GM12874 (cell line): ENCODE measurements around the gene CPSF3.

ENCODE experiments used
- CTCF ChIP-seq: IDR thresholded peaks from 2 replicates; pipeline ENCODE4 v1.5.1; 2011; ENCODE audit warnings: low read depth, mild to moderate bottlenecking, control low read depth, low read length, moderate library complexity; ENCODE audit not compliant: insufficient read depth

Gene CPSF3

DNA sequence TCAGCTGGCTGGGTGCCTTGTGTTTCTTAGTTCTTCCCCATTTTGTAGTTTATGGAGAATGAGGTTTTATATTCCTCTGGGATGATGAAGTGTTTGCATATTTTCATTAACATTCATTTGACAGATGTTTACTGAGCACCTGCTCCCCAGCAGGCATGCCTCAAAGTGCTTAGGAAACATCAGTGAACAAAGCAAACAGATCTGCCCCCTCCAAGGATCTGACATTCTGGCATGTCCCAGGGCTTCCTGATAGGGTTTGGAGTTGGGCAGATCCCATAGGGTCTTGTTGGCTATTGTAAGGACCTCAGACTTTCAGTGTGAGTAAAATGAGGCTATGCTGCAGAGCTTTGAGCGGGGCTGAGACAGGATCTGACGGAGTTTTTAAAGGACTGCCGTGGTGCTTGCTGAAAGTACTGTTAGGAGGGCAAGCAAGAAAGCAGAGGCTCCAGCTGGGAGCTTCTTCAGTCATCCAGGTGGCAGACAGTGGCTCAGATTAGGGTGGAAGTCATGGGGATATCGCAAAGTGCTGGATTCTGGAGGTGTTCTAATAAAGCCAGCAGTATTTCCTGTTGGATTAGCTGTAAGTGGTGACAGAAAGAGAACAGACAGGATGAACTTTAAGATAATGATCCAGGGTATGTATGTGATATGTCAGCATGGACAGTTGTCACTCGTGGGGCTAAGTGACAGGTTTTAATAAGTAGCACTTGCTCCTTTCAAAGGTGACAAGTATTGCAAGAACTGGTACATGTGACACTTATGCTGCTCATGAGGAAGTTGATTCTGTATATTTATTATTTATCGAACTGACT lies 39.6 kb downstream of the CPSF3 start:
- TF ChIP-seq CTCF, result no peak

DNA sequence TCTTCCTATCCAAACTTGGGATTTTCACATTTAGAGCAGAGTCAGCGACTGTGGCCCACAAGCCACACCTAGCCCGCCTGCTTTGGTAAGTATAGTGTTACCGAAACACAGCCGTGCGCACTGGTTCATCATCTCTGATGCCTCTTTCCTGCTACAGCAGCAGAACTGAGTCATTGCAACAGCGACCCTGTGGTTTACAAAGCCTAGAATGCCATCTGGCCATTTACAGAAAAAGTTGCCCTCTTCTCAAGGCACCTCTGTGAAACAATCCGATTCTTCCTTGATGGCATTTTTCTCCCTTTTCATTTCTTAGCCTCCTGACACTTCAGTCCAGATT lies 40.2 kb downstream of the CPSF3 start:
- TF ChIP-seq CTCF, result no peak

GRCh38 chr2:9465170-9465569 lies 41.7 kb downstream of the CPSF3 start:
- TF ChIP-seq CTCF, result no peak

DNA sequence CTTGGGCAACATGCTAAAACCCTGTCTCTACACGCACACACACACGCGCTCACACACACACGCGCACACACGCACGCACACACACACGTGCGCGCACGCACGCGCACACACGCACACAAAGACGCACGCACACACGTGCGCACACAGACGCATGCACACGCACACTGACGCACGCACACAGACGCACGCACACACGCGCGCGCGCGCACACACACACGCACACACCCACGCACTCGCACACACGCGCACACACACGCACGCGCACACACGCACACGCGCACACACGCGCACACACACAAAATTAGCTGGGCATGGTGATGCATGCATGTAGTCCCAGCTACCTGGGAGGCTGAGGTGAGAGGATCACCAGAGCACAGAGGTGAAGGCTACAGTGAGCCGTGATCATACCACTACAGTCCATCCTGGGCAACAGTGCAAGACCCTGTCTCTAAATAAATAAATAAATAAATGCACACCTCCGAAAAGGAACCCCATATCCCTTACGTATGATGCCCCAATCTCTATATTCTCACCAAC lies 42.8 kb downstream of the CPSF3 start:
- no peak for TF ChIP-seq CTCF

DNA sequence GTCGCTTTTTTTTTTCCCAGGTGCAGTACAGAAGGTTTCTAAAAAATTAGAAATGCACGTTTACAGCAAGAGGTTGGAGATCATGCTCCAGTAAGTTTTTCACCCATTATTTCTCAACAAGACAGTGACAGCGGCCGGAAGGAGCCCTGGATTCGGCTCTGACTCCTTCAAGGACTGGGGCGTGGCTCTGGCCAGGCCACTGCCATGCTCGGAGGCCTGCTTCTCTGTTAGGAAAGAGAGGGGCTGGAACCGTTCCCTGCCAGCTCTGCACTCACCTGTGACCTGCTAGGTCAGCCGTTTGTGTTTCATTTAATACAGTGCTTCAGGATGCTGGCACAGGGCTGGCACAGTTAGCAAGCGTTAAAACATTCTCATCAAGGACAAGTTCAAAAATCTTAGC lies 44.2 kb downstream of the CPSF3 start:
- no peak for TF ChIP-seq CTCF

GRCh38 chr2:9471206-9471605 lies 47.8 kb downstream of the CPSF3 start:
- TF ChIP-seq CTCF, result no peak

GRCh38 chr2:9472511-9472910 lies 49.1 kb downstream of the CPSF3 start:
- no peak for TF ChIP-seq CTCF
